ENCODE results near the gene B4GALT5. TPM values are rescaled to one million over a fixed set of nuclear protein-coding genes. Genes with fewer than 3 reads are reported as not detected.

The B4GALT5 gene
- total RNA-seq, 1 experiment from 2014 or later = 62.4 TPM

DNA sequence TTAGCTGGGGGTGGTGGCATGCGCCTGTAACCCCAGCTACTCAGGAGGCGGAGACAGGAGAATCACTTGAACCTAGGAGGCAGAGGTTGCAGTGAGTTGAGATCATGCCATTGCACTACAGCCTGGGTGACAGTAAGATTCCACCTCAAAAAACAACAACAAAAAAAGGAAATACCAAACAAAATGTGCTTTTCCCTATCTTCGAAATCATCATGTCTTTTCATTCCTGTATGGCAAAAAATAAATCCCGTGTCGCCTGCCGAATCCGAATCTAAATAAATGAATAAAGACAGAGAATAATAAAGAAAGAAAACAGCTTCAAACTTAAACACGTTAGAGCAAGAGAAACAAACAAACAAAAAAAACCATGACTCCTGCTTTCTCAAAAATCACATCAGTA, 11.8 kb downstream of the B4GALT5 start:
- Mint-ChIP-seq H3K36me3 (no peaks in the 10 kb centered on the region), H3K9me3 (no peaks in the 10 kb centered on the region), H3K27ac (peak overlapping the region; percentile 30), H3K4me3 (no peak overlapping the region), H3K4me1 (peaks cover 84% of the 10 kb centered on the region), H3K27me3 (ENCODE audit: low read depth) (no peaks in the 10 kb centered on the region)
- ChIA-PET CTCF (interaction anchor here (0.7 to 1.4 kb wide), 2 partner anchors 144 to 160 kb away, joined by 3 to 4 read pairs; no protein-coding TSS in a partner anchor), POLR2A (no interaction called here)
- ATAC-seq = no peak
- no peak for DNase-seq (ENCODE audit: low spot score)
- TF ChIP-seq, protein P1, sequence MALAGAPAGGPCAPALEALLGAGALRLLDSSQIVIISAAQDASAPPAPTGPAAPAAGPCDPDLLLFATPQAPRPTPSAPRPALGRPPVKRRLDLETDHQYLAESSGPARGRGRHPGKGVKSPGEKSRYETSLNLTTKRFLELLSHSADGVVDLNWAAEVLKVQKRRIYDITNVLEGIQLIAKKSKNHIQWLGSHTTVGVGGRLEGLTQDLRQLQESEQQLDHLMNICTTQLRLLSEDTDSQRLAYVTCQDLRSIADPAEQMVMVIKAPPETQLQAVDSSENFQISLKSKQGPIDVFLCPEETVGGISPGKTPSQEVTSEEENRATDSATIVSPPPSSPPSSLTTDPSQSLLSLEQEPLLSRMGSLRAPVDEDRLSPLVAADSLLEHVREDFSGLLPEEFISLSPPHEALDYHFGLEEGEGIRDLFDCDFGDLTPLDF (CRISPR knock-in tag; IDR thresholded peaks at IDR 0.05) = no peak
- no peak for TF ChIP-seq IRF2 (CRISPR knock-in tag; IDR thresholded peaks at IDR 0.05; ENCODE audit: borderline replicate concordance, low read depth)
- no peak for TF ChIP-seq ZNF416 (CRISPR knock-in tag; IDR thresholded peaks at IDR 0.05)

DNA sequence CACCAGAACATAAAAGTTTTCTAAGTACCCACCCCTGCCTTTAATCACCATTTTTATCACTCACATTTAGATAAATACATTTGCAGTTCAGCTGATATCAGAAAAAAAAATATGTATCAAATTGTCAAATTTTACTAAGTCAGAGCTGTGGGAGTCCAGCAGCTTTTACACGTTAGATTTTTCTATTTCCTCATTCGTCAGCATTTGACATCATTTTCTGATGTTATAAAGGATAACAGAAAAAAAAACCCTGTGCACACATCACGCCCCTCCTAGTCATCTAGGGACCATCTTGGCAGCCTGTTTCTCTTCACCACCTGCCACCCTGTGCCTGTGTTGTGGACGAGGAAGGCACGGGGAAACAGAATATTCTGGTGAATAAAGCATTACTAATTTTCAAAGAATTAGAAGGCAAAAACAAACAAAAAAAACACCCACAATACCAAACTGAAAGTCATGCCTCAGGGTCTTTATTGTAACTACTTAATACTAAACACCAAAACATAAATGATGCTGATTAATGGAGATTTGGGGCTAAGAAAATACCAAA, 12.4 kb downstream of the B4GALT5 start:
- POLR2A ChIA-PET = no interaction called here
- TF ChIP-seq ZBTB21 (CRISPR knock-in tag; IDR thresholded peaks at IDR 0.05; ENCODE audit: borderline replicate concordance) = no peak
- TF ChIP-seq NR2C2 (CRISPR knock-in tag; IDR thresholded peaks at IDR 0.05) = no peak
- no peak for TF ChIP-seq KAT7 (CRISPR knock-in tag; IDR thresholded peaks at IDR 0.05; ENCODE audit: borderline replicate concordance)
- no peak for TF ChIP-seq ZNF219 (CRISPR knock-in tag; IDR thresholded peaks at IDR 0.05; ENCODE audit: borderline replicate concordance)
- Mint-ChIP-seq H3K36me3 (no peaks in the 10 kb centered on the region), H3K9me3 (no peaks in the 10 kb centered on the region), H3K4me1 (peaks cover 84% of the 10 kb centered on the region), H3K27me3 (ENCODE audit: low read depth) (no peaks in the 10 kb centered on the region), H3K27ac (peak overlapping the region; percentile 76), H3K4me3 (no peak overlapping the region)
- DNase-seq (ENCODE audit: low spot score) (no peak), ATAC-seq (no peak)
- CTCF ChIA-PET = interaction anchor here (0.7 to 1.5 kb wide), 2 partner anchors 85 to 160 kb away, joined by 3 to 4 read pairs; no protein-coding TSS in a partner anchor

DNA sequence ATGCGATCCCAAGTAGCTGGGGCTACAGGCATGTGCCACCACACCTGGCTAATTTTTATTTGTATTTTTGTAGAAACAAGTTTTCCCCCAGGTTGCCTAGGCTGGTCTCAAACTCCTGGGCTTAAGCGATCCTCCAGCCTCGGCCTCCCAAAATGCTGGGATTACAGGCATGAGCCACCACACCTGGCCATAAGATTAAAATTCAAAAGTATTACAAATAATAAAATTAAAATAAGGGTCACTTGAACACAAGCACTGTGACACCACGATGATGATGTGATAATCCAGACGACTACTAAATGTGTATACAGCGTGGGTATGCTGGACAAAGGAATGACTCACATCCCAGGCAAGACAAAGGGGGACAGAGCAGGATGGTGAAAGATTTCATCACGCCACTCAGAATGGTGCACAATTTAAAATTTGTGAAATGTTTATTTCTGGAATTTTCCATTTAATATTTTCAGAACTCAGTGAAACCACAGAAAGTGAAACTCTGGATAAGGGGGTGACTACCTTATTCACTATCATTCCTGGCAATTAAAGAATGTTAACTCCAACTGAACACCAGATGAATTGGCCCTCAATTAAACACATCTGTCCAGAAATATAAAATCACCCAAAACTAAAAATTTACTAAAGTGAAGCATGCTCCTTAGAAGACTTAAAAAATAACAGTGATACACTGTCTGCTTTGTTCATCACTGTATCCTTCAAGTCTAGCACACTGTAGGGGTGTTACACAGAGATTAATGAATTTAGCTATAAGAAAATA, 13.1 kb downstream of the B4GALT5 start:
- H3K36me3 Mint-ChIP-seq = no peaks in the 10 kb centered on the region
- no peak overlapping the region for H3K4me3 Mint-ChIP-seq
- ChIA-PET CTCF (interaction anchor here (0.6 to 1.5 kb wide), 3 partner anchors 14 to 156 kb away, joined by 3 to 5 read pairs (median 4); no protein-coding TSS in a partner anchor), POLR2A (no interaction called here)
- ATAC-seq = no peak
- peaks cover 84% of the 10 kb centered on the region for H3K4me1 Mint-ChIP-seq
- no peaks in the 10 kb centered on the region for H3K27me3 Mint-ChIP-seq (ENCODE audit: low read depth)
- no peak for DNase-seq (ENCODE audit: low spot score)
- peak overlapping the region; percentile 76 for H3K27ac Mint-ChIP-seq
- TF ChIP-seq GABPB1 (CRISPR knock-in tag; IDR thresholded peaks at IDR 0.05) (peak; percentile 96), NFYB (CRISPR knock-in tag; conservative IDR thresholded peaks at IDR 0.05; ENCODE audit: low read depth) (no peak)
- H3K9me3 Mint-ChIP-seq = no peaks in the 10 kb centered on the region

DNA sequence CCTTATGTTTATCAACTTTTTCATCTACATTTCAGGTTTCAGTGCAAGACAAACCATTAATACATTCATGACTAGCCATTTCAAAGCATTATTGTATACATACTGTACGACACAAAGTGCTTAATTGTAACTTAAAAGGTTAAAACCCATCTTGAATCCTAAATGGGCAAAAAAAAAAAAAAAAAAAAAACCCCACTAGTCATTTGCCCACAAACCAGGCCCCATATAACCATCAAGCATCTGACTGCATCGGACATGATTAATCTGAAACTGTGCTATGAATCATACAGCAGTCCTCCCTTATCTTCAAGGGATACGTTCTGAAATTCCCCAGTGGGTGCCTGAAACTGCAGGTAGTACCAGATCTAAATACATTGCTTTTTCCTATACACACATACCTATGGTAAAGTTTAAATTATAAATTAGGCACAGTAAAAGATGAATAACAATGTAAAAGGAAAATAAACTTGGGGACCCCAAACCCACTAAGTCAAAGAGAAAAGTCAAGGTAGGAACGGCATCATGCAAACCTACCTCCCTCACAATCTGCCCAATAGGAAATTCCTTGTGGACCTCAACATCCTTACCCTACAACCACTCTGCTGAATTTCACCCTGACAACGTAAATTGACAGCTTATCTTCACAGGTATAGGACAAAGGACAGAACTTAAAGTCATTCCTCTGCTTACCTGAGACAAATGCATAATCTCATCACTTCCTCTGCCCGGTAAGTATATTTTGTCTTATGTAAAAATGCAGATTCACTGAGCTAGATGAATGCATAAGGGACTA, 14.3 kb downstream of the B4GALT5 start:
- Mint-ChIP-seq H3K4me3 (no peak overlapping the region), H3K9me3 (no peaks in the 10 kb centered on the region), H3K36me3 (no peaks in the 10 kb centered on the region), H3K4me1 (peaks cover 85% of the 10 kb centered on the region), H3K27ac (peak overlapping the region; percentile 53), H3K27me3 (ENCODE audit: low read depth) (no peaks in the 10 kb centered on the region)
- DNase-seq (ENCODE audit: low spot score) (no peak), ATAC-seq (peak; percentile 14; the same call in 1 of the 2 replicates)
- ChIA-PET CTCF (interaction anchor here (0.6 to 1.0 kb wide), 3 partner anchors 13 to 154 kb away, joined by 3 to 5 read pairs (median 3); no protein-coding TSS in a partner anchor), POLR2A (no interaction called here)
- TF ChIP-seq NFE2L1 (CRISPR knock-in tag; IDR thresholded peaks at IDR 0.05) (no peak), PRRX2 (CRISPR knock-in tag; IDR thresholded peaks at IDR 0.05) (no peak), ETV6 (CRISPR knock-in tag; IDR thresholded peaks at IDR 0.05) (no peak), FOXP1 (CRISPR knock-in tag; IDR thresholded peaks at IDR 0.05; ENCODE audit: borderline replicate concordance) (no peak), ESRRA (CRISPR knock-in tag; IDR thresholded peaks at IDR 0.05; ENCODE audit: borderline replicate concordance) (no peak), FOXJ3 (CRISPR knock-in tag; IDR thresholded peaks at IDR 0.05; ENCODE audit: borderline replicate concordance) (no peak), CREB1 (CRISPR knock-in tag; IDR thresholded peaks at IDR 0.05) (no peak), NR2C2 (CRISPR knock-in tag; IDR thresholded peaks at IDR 0.05) (no peak), ZNF396 (CRISPR knock-in tag; IDR thresholded peaks at IDR 0.05; ENCODE audit: borderline replicate concordance) (no peak)
- TF ChIP-seq, protein P2, sequence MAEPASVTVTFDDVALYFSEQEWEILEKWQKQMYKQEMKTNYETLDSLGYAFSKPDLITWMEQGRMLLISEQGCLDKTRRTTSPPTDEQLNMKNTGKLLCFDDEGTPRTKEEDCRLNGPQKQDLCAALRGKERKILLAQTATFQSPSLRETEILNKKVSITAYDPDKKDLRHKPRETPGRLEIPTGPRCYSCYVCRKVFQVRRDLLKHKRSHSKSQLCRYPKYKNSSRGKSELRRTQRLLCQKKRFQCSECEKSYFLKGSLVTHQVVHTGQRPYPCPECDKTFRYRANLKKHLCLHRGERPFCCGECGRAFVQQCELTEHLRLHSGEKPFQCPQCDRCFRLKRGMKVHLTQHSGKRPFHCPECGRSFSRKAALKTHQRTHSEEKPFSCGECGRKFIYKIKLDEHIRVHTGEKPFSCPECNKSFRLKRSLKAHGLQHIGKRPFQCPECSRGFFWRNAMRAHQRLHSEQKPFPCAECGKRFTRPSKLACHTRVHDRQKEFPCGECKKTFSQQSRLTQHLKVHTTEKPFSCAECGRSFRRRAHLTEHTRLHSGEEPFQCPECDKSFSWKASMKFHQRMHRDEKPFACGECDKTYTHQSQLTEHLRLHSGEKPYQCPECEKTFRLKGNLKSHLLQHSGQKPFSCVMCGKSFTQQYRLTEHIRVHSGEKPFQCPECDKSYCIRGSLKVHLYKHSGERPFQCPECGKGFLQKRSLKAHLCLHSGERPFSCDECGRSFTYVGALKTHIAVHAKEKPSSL (CRISPR knock-in tag; conservative IDR thresholded peaks at IDR 0.05) = no peak
